GF-D8 (cell line): Measurements from ENCODE around the gene PRRT1.

Experiments
- DNase-seq: peaks from one replicate; lab custom pipeline; 2025; lab: John Stamatoyannopoulos, UW

Gene PRRT1

DNA sequence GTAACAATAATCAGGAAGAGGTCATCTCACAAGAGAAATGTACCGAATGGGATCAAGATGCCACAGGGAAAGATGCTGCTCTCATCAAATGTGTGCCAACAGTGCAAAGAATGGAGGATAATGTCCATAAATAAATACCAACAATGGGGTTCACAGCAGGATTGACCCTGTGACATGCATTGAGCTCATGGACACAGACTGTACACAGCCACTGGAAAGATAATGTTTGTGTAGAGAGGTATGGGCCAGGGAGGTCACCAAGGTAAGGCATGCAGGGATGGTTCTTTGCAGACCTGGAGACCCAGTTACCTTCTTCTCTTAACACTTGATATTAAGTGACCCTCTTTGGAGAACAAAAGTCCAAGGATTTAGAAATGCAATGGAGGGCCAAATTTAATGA lies 22.7 kb upstream of the PRRT1 start:
- no peak for DNase-seq

DNA sequence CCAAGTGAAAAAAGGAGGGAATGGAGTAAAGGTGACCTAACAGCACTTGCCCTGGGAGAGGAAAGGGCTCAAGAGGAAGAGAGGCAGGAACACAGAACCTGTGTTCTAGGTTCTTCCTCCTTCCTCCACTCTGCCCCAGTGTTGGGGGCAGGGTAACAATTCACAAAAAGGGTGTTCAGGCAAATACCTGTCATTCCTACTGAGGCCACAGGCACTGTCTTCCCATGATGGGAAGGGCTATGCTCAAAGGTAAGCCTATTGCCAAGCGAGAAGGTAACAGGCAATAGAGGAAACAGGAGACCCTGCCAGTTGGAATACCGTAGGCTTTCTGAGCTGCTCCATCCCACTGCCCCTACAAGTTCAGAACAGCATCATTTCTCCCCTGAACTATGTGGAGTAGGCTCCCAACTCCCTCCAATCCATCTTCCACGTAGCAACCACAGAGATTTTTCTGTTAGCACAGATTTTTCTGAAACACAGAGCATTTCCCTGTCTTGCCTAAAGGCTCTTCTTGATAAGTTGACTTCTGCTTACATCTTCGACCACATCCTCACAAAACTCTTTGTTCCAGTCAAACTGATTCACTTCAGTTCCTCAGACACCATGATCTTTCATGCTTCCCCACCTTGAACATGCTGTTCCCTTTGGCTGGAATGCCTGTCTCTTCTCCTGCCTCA lies 21.4 kb upstream of the PRRT1 start:
- DNase-seq: no peak

GRCh38 chr6:32171234-32171633 lies 19.5 kb upstream of the PRRT1 start:
- DNase-seq: no peak

DNA sequence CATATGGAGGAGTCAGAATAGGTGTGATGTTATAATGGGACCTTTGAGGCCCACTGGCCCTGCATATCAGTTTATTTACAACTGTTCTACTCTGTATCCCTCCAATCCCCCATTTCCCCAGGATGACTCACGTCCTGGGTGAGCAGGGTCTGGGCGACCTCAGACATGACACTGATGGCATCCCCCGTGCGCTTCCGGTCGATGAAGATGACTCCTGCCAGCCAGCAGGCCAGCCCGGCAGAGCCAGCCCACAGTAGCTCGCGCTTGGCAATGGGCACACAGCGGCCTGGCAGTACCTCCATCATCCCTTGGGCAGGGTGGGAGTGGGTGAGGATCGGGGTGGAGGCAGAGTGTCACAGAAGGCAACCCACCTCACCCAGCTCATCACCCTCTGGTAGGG lies 18.6 kb upstream of the PRRT1 start:
- no peak for DNase-seq

GRCh38 chr6:32168807-32169591 lies 17.3 kb upstream of the PRRT1 start:
- no peak for DNase-seq

DNA sequence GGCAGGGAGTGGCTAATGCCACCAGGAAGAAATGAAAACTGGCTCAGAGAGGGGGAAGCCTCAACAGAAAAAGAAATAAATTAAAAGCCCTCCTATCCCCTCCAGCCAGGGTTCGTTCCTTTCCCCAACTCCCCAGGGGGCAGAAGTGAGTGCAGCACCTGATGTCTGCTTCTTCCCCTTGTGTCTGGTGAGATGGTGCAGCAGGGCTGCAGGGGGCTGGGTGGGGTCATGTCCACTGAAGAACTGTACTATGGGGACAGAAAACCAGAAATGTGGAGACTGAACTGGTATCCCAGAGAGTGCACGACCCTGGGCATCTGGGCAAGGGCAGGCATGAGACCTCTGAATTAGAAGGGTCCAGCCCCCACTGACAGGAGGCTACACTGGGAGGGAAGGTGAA lies 16.6 kb upstream of the PRRT1 start:
- no peak for DNase-seq

DNA sequence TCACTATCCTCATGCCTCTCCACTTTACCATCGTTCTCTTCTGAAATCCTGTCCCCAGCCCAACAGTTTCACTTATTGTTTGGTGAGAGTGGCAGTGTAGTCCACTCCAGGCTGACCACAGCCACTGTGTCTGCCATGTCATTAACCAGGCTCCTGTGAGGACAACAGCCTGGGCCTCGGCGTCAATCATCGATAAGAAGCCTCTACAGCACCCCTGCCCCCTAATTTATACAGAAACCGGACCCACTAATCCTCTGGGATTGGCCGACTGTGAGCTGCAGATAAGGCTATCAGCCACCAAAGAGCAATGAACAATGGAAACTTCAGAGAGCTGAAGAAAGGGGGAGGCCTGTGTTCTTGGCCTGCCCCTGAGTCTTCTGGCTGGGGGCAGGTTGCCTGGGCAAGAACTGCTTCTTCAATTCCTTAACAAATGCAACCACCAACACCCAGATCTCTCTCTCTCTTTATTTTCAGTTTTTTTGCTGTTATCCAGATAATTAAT lies 16.1 kb upstream of the PRRT1 start:
- DNase-seq: no peak

DNA sequence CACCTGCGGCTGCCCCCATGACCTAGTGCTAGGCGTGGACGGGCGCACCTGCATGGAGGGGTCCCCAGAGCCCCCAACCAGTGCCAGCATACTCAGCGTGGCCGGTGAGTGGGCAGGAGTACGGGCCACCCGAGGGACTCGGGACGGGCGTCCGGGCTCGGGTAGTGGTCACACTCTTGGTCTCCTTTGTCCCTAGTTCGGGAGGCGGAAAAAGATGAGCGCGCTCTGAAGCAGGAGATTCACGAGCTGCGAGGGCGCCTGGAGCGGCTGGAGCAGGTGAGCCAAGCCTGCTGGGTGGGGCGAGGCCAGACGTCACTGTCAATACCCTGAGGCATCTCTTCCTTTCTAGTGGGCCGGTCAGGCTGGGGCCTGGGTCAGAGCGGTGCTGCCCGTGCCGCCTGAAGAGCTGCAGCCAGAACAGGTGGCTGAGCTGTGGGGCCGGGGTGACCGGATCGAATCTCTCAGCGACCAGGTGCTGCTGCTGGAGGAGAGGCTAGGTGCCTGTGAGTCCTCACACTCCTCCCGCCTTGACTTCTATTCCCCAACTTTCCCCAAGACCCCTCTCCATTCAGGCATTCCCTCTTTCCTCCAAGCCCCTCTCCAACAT lies 15.5 kb upstream of the PRRT1 start:
- DNase-seq: no peak

GRCh38 chr6:32166411-32167061 lies 14.8 kb upstream of the PRRT1 start:
- DNase-seq: no peak

DNA sequence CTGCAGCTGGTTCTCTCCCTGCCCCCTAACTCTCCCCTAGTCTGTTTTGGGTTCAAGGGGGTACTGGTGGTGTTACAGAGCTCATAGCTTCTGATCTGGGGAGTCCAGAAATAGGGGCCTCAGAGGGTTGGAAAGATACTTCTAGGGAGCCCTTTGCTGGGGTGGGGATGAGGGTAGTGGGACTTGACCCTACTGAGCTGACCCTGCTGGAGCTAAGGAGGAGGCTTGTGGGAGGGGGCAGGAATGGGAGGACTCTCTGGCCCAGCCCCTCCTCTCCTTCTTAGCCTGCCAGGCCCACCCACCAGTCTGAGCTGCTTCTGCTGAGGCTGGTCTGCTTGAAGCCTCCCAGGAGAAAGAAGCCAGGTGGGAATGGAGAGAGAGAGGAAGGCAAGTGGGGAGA lies 12.6 kb upstream of the PRRT1 start, which contains the start of gene EGFL8:
TSS of gene EGFL8 (plus strand) at position 301 of the 400 bp plus-strand sequence. CDS start 1,571 bp downstream, outside the sequence.
- DNase-seq: no peak

GRCh38 chr6:32163559-32164258 lies 12.0 kb upstream of the PRRT1 start:
- no peak for DNase-seq

GRCh38 chr6:32158052-32158451 lies 6.3 kb upstream of the PRRT1 start:
- DNase-seq: no peak

DNA sequence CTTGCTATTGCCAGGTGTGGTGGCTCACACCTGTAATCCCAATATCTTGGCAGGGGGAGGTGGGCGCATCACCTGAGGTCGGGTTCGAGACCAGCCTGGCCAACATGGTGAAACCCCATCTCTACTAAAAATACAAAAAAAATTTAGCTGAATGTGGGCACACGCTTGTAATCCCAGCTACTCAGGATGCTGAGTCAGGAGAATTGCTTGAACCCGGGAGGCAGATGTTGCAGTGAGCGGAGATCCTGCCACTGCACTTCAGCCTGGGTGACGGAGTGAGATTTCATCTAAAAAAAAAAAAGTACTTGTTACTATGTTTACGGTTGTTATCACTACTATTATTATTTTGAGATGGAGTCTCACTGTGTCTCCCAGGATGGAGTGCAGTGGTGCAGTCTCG lies 5.2 kb upstream of the PRRT1 start:
- DNase-seq: no peak

- peak; percentile 29 for DNase-seq
Observed at GRCh38 chr6:32154514-32155161, 2.9 kb upstream of the PRRT1 start.

DNA sequence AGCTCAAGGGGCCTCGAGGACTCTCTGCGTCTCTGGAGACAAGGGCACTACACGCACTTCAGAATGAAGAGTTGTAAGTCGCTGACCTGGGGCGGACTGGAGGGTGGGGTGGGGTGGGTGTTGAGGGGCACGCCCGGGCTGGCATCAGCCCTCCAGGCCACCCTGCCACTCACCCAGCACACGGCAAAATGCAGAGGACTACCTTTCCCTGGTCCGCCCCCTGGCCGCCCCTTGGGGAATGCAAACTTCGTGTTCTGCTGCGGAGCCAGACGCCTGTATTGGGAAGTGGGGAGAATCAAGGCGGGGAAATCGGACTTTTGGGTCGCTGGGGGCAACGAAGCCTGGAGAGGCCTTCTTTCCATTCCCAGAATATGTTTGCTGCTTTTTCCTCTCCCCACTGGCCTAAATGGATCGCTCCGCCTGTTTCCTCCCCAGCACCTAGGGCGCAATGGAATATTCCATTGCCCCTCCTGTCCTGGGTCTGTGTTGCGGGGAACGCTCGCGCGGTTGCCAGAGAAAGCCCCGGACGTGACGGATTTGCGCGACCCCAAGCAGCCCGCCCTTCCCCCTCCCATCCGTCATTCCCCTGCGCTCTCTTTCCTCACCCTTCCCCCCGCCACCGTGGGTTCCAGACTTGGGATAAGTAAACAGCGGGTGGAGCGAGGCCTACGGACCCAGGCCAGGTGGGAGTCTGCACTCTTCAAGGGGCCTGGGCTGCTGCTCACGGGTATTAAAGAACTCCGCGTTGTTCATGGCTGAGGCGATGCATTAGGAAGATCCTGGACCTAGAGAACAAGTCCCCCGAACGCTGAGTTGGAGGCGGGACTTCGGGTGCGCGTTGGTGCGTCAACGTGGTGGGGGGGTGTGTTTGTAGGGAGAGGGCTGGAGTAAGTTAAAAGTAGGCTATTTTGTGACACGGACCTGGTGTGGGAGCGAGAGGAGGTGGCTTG lies 2.1 kb upstream of the PRRT1 start, which contains the start of gene PPT2:
TSS of gene PPT2 (plus strand) at position 578 of the 950 bp plus-strand sequence. CDS start 454 bp downstream, outside the sequence.
- peak; percentile 38 for DNase-seq

DNA sequence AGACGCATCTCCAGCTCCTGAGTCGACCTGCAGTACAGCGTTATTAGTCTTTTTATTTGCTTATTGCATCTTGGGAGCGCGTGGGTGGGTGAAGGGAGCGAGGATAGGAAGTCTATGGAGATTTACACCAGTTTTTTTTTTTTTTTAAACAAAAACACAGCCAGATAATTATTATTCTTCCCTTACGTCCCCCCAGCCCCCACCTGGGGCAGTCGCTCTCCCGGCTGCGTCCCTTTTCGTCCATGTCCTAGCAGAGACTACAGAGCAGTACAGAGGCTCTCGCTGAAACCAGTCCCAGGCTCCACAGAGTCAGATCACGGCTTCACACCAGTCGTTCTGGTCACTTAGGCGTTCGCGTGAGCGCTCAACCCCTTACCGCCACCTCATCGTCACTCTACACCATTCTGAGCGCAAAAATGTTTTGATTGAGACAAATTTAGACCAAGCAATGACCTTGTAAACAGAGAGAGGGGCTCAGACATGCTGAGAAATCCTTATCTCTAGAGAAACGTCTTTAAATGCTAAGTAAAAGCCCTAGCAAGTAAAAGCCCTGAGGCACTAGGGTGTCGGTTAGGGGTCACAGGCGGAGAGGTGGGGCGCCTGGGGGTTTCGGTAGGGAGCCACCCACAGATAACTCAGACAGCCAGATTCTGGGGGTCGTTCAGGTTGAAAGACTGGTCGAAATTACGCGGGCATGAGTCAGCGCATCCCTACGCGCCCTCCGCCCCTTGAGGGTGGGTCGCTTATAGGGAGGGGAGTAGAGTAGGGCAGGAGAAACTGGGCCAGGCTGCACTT lies 1.2 kb upstream of the PRRT1 start:
- DNase-seq: no peak

DNA sequence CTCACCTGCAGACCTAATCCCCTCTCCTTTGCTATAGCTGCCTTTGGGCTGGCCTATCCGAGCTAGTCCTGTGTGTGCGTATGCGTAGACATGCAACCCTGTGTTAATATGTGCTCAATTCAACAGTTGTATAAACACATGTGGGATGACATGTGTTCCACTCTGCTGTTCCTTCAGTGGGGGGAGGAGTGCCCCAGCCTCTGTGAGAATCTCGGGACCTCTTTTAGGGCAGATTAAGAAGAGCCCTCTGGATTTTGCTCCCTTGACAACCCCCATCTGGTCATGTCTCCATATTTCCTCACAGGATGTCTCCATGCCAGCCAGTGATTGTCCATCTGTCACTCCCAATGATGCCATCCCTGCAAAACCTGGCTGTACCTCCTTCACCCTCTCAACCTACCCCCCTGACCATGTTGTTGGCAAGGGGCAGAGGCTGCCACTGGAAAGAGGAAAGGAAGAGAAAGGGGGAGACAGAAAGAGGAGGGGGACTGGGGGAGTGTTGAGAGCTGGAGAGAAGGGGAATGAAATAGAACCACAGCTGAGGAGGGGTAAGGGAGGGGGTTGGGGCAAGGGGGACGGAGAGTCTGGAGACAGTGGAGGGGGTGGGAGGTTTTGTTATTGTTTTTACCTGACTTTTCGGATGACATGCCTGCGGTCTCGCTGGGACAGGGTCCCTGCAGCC lies 417 bp downstream of the PRRT1 start:
- DNase-seq: no peak
